Body of pancreas (tissue), 4 donors: Measurements from ENCODE around the gene HARBI1. TPM values are rescaled to one million over a fixed set of nuclear protein-coding genes. Genes with fewer than 3 reads are reported as not detected.

ENCODE experiments used
- ATAC-seq: fragments of 150-250 bp; one replicate; pipeline ENCODE4 v1.9.1; 2016
- DNase-seq, 4 donors: peaks; one replicate each; pipeline ENCODE4 v3.0.0-alpha.2; 2019
- H3K27ac ChIP-seq, 4 donors: fragments of 200-600 bp; sonication (generic); 1 replicate in 3 of 4; 2 replicates in 1 of 4; pipeline versions ENCODE4 v1.5.1 to v1.6.1; 2016 to 2019; ENCODE audit warnings: mild to moderate bottlenecking in 1 of 4, mixed read lengths in 1 of 4, moderate library complexity in 1 of 4
- H3K27me3 ChIP-seq, 2 donors: fragments of 200-600 bp; sonication (generic); one replicate each; pipeline ENCODE4 v1.6.0; 2016; ENCODE audit warnings: mild to moderate bottlenecking in 1 of 2
- H3K36me3 ChIP-seq, 2 donors: fragments of 200-600 bp; sonication (generic); replicated peaks in 1 of 2; 2 replicates each; pipeline ENCODE4 v1.5.1; 2016; ENCODE audit warnings: low read depth in 2 of 2; ENCODE audit not compliant: insufficient read depth in 1 of 2
- H3K4me1 ChIP-seq: fragments of 200-600 bp; sonication (generic); one replicate; pipeline ENCODE4 v1.6.0; 2016
- H3K4me3 ChIP-seq, 2 donors: fragments of 200-600 bp; sonication (generic); 1 replicate in 1 of 2; 2 replicates in 1 of 2; pipeline ENCODE4 v1.5.1; 2016 to 2019
- H3K9me3 ChIP-seq, 3 donors: fragments of 200-600 bp; sonication (generic); 1 replicate in 2 of 3; 2 replicates in 1 of 3; pipeline ENCODE4 v1.5.1; 2016
- CTCF ChIP-seq, 7 experiments: fragments of 450-650 bp in 4 of 7; fragments of 200-600 bp in 3 of 7; sonication (generic) in 3 of 7; IDR thresholded peaks; one replicate each; pipeline ENCODE4 v1.5.1; 2016 to 2019; ENCODE audit warnings: antibody characterized with exemption in 7 of 7
- POLR2A ChIP-seq, 3 donors: fragments of 450-650 bp; IDR thresholded peaks; one replicate each; pipeline ENCODE4 v1.6.1; 2016; ENCODE audit warnings: antibody characterized with exemption in 3 of 3, mild to moderate bottlenecking in 2 of 3
- WGBS, 2 donors: methylation state at CpG; one replicate each; pipeline ENCODE4 v1.1.5; 2017; 5-methylcytosine and 5-hydroxymethylcytosine counted together
- intact Hi-C: fragments of 100-400 bp; cut with DNase I; formaldehyde crosslinking; loops from one replicate; pipeline ENCODE4 v1.15.1; 2023
- total RNA-seq, 2 donors: library from RNA; depleted of rRNA; stranded (reverse); fragments of >200 nt; gene quantifications; one replicate each; pipeline ENCODE4 v1.1.0, GENCODE V29; 2016

HARBI1 gene
- total RNA-seq, 2 donors from 2014 or later, result 2.0 to 2.6 TPM

DNA sequence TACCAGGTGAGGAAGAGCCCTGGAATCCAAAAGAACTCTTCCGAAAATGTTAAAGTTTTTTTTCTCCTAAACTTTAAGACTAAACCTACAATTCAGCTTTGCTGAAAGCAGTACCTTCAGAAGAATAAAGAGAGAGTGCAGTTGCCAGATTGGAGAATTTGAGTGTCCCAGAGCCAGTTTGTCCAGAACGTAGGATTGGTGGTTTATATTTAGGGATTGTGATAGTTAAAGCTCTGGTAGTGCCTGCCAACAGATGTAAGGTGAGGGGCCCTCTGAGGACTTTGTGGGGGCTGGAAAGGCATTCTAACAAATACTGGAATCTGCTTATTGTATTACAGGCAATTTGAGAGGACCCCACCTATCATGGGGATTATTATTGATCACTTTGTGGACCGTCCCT is 40.2 kb upstream of the HARBI1 start:
- H3K4me1 ChIP-seq, result no peaks in the 10 kb centered on the region
- H3K27me3 ChIP-seq, result no peaks in the 10 kb centered on the region
- ATAC-seq (no peak), DNase-seq (no peak)
- TF ChIP-seq POLR2A (IDR thresholded peaks at IDR 0.05), result no peak
- TF ChIP-seq CTCF (IDR thresholded peaks at IDR 0.05), result no peak
- intact Hi-C loops, result no loop called here
- H3K4me3 ChIP-seq, result no peak overlapping the region
- WGBS, 2 donors, result 89 to 94% methylated on average over 3 of the region's 3 CpGs
- H3K9me3 ChIP-seq, result no peaks in the 10 kb centered on the region
- peaks cover 7 to 47% of the 10 kb centered on the region in 2 donors for H3K36me3 ChIP-seq
- H3K27ac ChIP-seq, result no peak overlapping the region

DNA sequence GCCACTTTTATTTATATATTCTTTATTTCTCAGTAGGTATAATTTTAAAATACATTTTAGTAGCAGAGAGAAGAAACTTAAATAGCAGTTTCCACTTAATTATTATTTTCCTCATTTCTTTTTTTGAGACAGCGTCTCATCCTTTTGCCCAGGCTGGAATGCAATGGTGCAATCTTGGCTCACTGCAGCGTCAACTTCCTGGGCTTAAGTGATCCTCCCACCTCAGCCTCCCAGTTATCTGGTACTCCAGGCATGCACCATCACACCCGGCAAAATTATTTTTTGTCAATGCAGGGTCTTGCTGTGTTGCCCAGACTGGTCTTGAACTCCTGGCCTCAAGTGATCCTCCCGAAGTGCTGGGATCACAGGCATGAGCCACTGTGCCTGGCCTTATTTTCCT is 38.6 kb upstream of the HARBI1 start:
- DNase-seq, result no peak
- no peak overlapping the region for H3K4me3 ChIP-seq
- H3K36me3 ChIP-seq, result peaks cover 7 to 53% of the 10 kb centered on the region in 2 donors
- intact Hi-C loops, result no loop called here
- WGBS, 2 donors, result 94 to 95% methylated on average over 4 of the region's 4 CpGs
- no peak for TF ChIP-seq POLR2A (IDR thresholded peaks at IDR 0.05)
- no peak for TF ChIP-seq CTCF (IDR thresholded peaks at IDR 0.05)
- no peak for ATAC-seq
- H3K27ac ChIP-seq, result no peak overlapping the region
- no peaks in the 10 kb centered on the region for H3K4me1 ChIP-seq
- no peaks in the 10 kb centered on the region for H3K9me3 ChIP-seq
- H3K27me3 ChIP-seq, result no peaks in the 10 kb centered on the region

- WGBS, 2 donors, result 65 to 71% methylated on average over 2 of the region's 2 CpGs
- ATAC-seq (peak; percentile 53), DNase-seq (peak in 3 of 4 donors; percentile 30 to 66 (median 36))
- TF ChIP-seq POLR2A (IDR thresholded peaks at IDR 0.05) (no peak), CTCF (IDR thresholded peaks at IDR 0.05) (no peak)
- peaks cover 0 to 53% of the 10 kb centered on the region in 2 donors for H3K36me3 ChIP-seq
- H3K4me1 ChIP-seq, result no peaks in the 10 kb centered on the region
- no peak overlapping the region for H3K4me3 ChIP-seq
- H3K27ac ChIP-seq, result peak overlapping the region in 1 of 4 donors; percentile 45
- intact Hi-C loops, result no loop called here
- no peaks in the 10 kb centered on the region for H3K27me3 ChIP-seq
- no peaks in the 10 kb centered on the region for H3K9me3 ChIP-seq
Observed at GRCh38 chr11:46649180-46649738, 32.2 kb upstream of the HARBI1 start.

DNA sequence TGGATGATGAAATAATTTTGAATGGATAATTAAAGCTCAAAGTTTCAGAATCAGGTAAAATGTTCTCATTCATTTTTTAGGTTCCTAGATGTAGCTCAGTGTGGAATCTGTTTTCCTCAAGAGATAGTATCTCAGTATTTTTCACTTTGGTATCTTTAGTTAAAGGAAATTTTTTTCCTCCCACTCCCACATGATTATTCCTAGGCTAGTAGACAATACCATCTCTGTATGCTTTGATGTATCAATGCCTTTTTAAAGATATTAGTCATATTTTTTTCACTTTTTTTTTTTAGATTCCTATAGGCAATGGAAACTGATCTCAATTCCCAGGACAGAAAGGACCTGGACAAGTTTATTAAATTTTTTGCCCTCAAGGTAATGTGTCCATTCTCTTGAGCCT is 27.0 kb upstream of the HARBI1 start:
- intact Hi-C loops, result no loop called here
- TF ChIP-seq POLR2A (IDR thresholded peaks at IDR 0.05) (no peak), CTCF (IDR thresholded peaks at IDR 0.05) (no peak)
- no peak for DNase-seq
- no peak overlapping the region for H3K27ac ChIP-seq
- H3K4me1 ChIP-seq, result peaks cover 5% of the 10 kb centered on the region
- H3K27me3 ChIP-seq, result no peaks in the 10 kb centered on the region
- peaks cover 0 to 24% of the 10 kb centered on the region in 2 donors for H3K36me3 ChIP-seq
- no peak for ATAC-seq
- H3K9me3 ChIP-seq, result no peaks in the 10 kb centered on the region
- no peak overlapping the region for H3K4me3 ChIP-seq

- peaks cover 5% of the 10 kb centered on the region for H3K4me1 ChIP-seq
- TF ChIP-seq POLR2A (IDR thresholded peaks at IDR 0.05) (no peak), CTCF (IDR thresholded peaks at IDR 0.05) (no peak)
- no peak overlapping the region for H3K4me3 ChIP-seq
- no peaks in the 10 kb centered on the region for H3K9me3 ChIP-seq
- no peaks in the 10 kb centered on the region for H3K27me3 ChIP-seq
- no peak overlapping the region for H3K27ac ChIP-seq
- DNase-seq (no peak), ATAC-seq (no peak)
- H3K36me3 ChIP-seq, result peaks cover 0 to 23% of the 10 kb centered on the region in 2 donors
- intact Hi-C loops, result no loop called here
- WGBS, 2 donors, result 98% methylated on average over 3 of the region's 3 CpGs
Observed at GRCh38 chr11:46643531-46643930, 26.5 kb upstream of the HARBI1 start.
